Thoracic aorta (tissue), 2 donors: ENCODE data around the gene CBX2. TPM values are rescaled to one million over a fixed set of nuclear protein-coding genes. Genes with fewer than 3 reads are reported as not detected.

Source experiments
- ATAC-seq: fragments of 150-250 bp; one replicate; pipeline ENCODE4 v1.8.0; 2017; ENCODE audit warnings: low read depth; ENCODE audit not compliant: insufficient number of reproducible peaks, low FRiP score
- DNase-seq: peaks from one replicate; pipeline ENCODE4 v3.0.0-alpha.2; 2020; ENCODE audit warnings: low spot score
- H3K27ac ChIP-seq, 2 donors: fragments of 200-600 bp; sonication (generic); 1 replicate in 1 of 2; 2 replicates in 1 of 2; pipeline ENCODE4 v1.5.1; 2016; ENCODE audit warnings: mild to moderate bottlenecking in 2 of 2, moderate library complexity in 2 of 2
- H3K27me3 ChIP-seq: fragments of 200-600 bp; sonication (generic); replicated peaks from 2 replicates; pipeline ENCODE4 v1.6.0; 2016; ENCODE audit warnings: mild to moderate bottlenecking; ENCODE audit not compliant: insufficient read depth
- H3K36me3 ChIP-seq: fragments of 200-600 bp; sonication (generic); one replicate; pipeline ENCODE4 v1.5.1; 2016
- H3K4me1 ChIP-seq, 2 donors: fragments of 200-600 bp; sonication (generic); 1 replicate in 1 of 2; 2 replicates in 1 of 2; pipeline versions ENCODE4 v1.5.1 to v1.6.0; 2016; ENCODE audit warnings: low read depth in 2 of 2, mild to moderate bottlenecking in 1 of 2; ENCODE audit not compliant: control insufficient read depth in 1 of 2
- H3K4me3 ChIP-seq: fragments of 200-600 bp; sonication (generic); 2 replicates; pipeline ENCODE4 v1.5.1; 2016; ENCODE audit warnings: mild to moderate bottlenecking
- H3K9me3 ChIP-seq: fragments of 200-600 bp; sonication (generic); 2 replicates; pipeline ENCODE4 v1.5.1; 2016
- total RNA-seq, 2 donors: library from RNA; depleted of rRNA; stranded (reverse); fragments of >200 nt; gene quantifications; one replicate each; pipeline versions ENCODE4 v1.1.0 to v1.2.3, GENCODE V29; 2016
- TF ChIP-seq, protein P1 (sequence below): fragments of 200-600 bp; sonication (generic); IDR thresholded peaks from one replicate; pipeline ENCODE4 v1.5.1; 2019; ENCODE audit warnings: antibody characterized with exemption

The CBX2 gene
- total RNA-seq, 2 donors from 2014 or later, result 0.14 TPM; not detected in 1

DNA sequence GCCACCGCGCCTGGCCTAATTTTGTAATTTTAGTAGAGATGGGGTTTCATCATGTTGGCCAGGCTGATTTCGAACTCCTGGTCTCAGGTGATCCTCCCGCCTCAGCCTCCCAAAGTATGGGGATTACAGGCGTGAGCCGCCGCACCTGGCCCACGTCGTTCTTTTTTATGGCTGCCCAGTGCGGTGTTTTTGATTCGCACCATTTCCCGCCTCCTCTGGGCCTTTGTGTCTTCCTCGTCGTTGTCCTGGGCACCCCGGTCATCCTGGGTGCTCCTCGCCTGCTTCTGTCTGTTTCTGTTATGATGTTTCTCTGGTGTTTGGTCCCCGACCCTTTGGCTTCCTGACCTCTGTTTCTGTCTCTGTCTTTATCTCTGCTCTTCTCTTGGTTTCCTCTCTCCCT lies 46.3 kb downstream of the CBX2 start:
- Histone ChIP-seq H3K4me1 (no peaks in the 10 kb centered on the region), H3K4me3 (no peak overlapping the region), H3K27ac (no peak overlapping the region), H3K9me3 (no peaks in the 10 kb centered on the region), H3K27me3 (no peaks in the 10 kb centered on the region), H3K36me3 (no peaks in the 10 kb centered on the region)
- no peak for ATAC-seq
- no peak for DNase-seq
- TF ChIP-seq, protein P1, sequence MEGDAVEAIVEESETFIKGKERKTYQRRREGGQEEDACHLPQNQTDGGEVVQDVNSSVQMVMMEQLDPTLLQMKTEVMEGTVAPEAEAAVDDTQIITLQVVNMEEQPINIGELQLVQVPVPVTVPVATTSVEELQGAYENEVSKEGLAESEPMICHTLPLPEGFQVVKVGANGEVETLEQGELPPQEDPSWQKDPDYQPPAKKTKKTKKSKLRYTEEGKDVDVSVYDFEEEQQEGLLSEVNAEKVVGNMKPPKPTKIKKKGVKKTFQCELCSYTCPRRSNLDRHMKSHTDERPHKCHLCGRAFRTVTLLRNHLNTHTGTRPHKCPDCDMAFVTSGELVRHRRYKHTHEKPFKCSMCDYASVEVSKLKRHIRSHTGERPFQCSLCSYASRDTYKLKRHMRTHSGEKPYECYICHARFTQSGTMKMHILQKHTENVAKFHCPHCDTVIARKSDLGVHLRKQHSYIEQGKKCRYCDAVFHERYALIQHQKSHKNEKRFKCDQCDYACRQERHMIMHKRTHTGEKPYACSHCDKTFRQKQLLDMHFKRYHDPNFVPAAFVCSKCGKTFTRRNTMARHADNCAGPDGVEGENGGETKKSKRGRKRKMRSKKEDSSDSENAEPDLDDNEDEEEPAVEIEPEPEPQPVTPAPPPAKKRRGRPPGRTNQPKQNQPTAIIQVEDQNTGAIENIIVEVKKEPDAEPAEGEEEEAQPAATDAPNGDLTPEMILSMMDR, result no peak

DNA sequence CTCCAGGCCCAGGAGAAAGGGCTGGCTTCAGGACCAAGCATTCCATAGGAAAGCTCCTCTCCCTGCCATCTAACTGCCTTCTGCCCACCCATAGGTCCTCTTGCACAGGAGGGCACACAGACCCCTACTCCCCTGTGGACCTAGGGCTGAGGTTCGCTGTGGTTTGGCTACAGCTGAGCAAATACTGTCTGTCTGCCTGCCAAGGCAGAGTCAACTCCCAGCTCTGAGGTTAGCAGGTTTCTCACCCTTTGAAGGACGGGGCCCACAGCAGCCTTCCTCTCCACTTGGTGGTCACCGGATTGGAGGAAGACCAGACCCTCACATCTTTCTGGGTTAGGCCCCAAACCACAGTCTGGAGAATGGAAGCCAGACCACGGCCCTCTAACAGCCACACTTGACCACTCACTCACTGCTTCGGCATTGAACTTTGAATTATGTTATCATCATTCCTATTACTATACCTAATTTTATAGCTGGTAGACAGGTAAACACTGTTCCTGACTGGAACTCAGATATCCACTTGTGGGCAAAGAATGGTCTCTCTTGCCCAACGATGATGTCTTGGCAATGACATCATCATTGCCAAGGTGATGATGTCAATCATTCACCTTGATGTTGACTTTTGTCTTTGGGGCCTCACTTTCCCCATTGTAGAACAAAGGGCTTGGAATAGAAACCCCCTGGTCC lies 47.1 kb downstream of the CBX2 start:
- Histone ChIP-seq H3K36me3 (no peaks in the 10 kb centered on the region), H3K4me3 (no peak overlapping the region), H3K9me3 (no peaks in the 10 kb centered on the region), H3K27ac (no peak overlapping the region), H3K27me3 (no peaks in the 10 kb centered on the region), H3K4me1 (no peaks in the 10 kb centered on the region)
- no peak for DNase-seq
- no peak for ATAC-seq
- TF ChIP-seq, protein P1, result no peak

DNA sequence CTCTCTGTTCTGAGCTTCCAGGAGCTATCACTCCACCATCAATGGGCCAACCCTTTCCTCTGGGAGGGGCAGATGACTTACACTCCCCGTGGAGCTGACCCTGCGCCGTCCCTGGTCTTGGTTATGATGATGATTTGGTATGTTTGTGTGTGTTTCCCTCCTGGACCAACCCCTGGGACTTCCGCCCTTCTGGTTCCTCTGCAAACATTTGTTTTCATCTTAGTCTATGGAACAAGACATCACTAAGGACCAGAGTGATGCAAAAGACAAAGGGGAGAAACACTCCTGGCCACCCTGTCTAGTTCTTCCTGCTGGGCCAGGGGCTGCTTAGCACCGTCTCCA lies 47.6 kb downstream of the CBX2 start:
- Histone ChIP-seq H3K36me3 (no peaks in the 10 kb centered on the region), H3K27ac (no peak overlapping the region), H3K4me3 (no peak overlapping the region), H3K4me1 (no peaks in the 10 kb centered on the region), H3K9me3 (no peaks in the 10 kb centered on the region), H3K27me3 (no peaks in the 10 kb centered on the region)
- no peak for DNase-seq
- no peak for ATAC-seq
- TF ChIP-seq, protein P1, result no peak

DNA sequence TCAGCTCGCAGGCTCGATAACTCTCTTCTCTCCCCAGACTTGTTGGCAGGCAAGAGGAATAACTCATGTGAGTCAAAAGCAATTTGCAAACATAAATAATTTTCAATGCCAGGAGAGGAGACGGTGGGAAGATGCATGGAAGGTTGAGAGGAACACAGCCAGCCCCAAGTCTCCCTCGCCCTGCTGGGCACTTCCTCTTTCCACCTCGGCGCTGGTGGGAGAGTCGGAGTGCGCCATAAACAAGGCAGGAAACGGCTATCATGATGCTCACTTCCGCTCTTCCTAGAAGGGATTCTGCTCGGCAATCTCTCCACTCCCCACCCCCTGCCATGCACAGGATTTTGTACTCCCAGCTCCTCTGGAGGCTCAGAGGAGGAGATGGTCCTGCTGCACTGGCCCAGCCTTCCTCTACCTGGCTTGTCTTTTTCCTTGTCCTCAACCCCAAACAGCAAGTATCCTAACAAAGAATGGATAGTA lies 48.3 kb downstream of the CBX2 start:
- H3K36me3 ChIP-seq, result no peaks in the 10 kb centered on the region
- TF ChIP-seq, protein P1, result no peak
- ATAC-seq (no peak), DNase-seq (no peak)
- no peak overlapping the region for H3K27ac ChIP-seq
- H3K4me1 ChIP-seq, result peaks cover 0 to 2% of the 10 kb centered on the region in 2 donors
- H3K9me3 ChIP-seq, result no peaks in the 10 kb centered on the region
- no peaks in the 10 kb centered on the region for H3K27me3 ChIP-seq
- H3K4me3 ChIP-seq, result no peak overlapping the region

DNA sequence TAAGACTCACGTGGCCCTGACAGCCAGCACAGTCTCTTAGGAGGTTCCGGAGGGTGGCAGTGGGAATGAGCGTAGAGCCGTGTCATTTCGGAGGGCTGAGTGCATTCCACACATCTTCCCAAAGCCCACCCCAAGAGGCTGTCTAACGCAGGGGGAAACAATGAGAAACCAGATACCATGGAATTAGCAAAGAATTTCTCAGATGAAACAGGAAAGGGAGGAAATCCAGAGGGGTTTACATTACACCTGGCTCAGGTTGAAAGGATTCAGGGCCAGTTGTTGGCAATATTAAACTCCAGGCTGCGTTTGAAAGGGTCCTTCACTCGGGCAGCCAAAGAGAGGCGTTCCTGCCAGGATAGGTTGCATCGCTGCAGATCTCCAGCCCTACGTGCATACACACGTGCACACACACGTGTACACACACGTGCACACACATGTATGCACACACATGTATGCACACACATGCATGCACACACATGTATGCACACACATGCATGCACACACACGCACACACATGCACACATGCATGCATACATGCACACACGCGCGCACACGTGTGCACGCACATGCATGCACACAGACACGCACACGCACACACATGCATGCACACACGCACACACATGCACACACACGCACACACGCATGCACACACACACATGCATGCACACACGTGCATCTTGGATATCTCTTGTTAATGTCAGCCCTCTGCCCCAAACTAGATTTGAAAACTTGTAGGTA lies 49.1 kb downstream of the CBX2 start:
- DNase-seq (no peak), ATAC-seq (no peak)
- Histone ChIP-seq H3K4me1 (peaks cover 3 to 9% of the 10 kb centered on the region in 2 donors), H3K27me3 (no peaks in the 10 kb centered on the region), H3K4me3 (no peak overlapping the region), H3K9me3 (no peaks in the 10 kb centered on the region), H3K36me3 (no peaks in the 10 kb centered on the region), H3K27ac (no peak overlapping the region)
- TF ChIP-seq, protein P1, result no peak
